GM19324 (cell line): Measurements from ENCODE around the gene RGCC.

Experiments used
- ATAC-seq: cut with Tn5 transposase; IDR thresholded peaks from one replicate; pipeline ENCODE4 v1.9.1; 2021; ENCODE audit warnings: mild to moderate bottlenecking, moderate library complexity; ENCODE audit not compliant: unreplicated experiment, low FRiP score

RGCC gene

GRCh38 chr13:41452462-41452861 is 4.9 kb upstream of the RGCC start:
- ATAC-seq: no peak

- no peak for ATAC-seq
Measured at GRCh38 chr13:41453620-41454019, 3.7 kb upstream of the RGCC start.

- ATAC-seq: no peak
Measured at GRCh38 chr13:41454170-41454569, 3.2 kb upstream of the RGCC start.

- ATAC-seq: no peak
Measured at GRCh38 chr13:41455725-41456419, 1.5 kb upstream of the RGCC start.

- ATAC-seq: peak; percentile 32
Measured at GRCh38 chr13:41457589-41458186, 338 bp downstream of the RGCC start.

GRCh38 chr13:41458187-41458760 is 924 bp downstream of the RGCC start:
- peak; percentile 21 for ATAC-seq

GRCh38 chr13:41458761-41459431 is 1.5 kb downstream of the RGCC start:
- ATAC-seq: no peak

- ATAC-seq: no peak
Measured at GRCh38 chr13:41459432-41460073, 2.2 kb downstream of the RGCC start.

GRCh38 chr13:41460074-41460465 is 2.7 kb downstream of the RGCC start:
- no peak for ATAC-seq

- ATAC-seq: no peak
Measured at GRCh38 chr13:41460930-41461329, 3.6 kb downstream of the RGCC start.

- no peak for ATAC-seq
Measured at GRCh38 chr13:41461527-41462139, 4.3 kb downstream of the RGCC start.

- ATAC-seq: no peak
Measured at GRCh38 chr13:41462427-41462826, 5.1 kb downstream of the RGCC start.

- ATAC-seq: no peak
Measured at GRCh38 chr13:41463838-41464602, 6.7 kb downstream of the RGCC start.

- peak; percentile 90 for ATAC-seq
Measured at GRCh38 chr13:41465241-41465847, 8.0 kb downstream of the RGCC start.

GRCh38 chr13:41465898-41466320 is 8.6 kb downstream of the RGCC start:
- ATAC-seq: no peak

- ATAC-seq: no peak
Measured at GRCh38 chr13:41467425-41467945, 10.1 kb downstream of the RGCC start.

GRCh38 chr13:41468631-41469030 is 11.3 kb downstream of the RGCC start:
- ATAC-seq: no peak

- ATAC-seq: no peak
Measured at GRCh38 chr13:41470196-41470595, 12.8 kb downstream of the RGCC start.

- no peak for ATAC-seq
Measured at GRCh38 chr13:41471785-41472184, 14.4 kb downstream of the RGCC start.
